Smooth muscle cell (in vitro differentiated cells): ENCODE results near the gene DYRK3. TPM values are rescaled to one million over a fixed set of nuclear protein-coding genes. Genes with fewer than 3 reads are reported as not detected.

Experiments
- DNase-seq: peaks from one replicate; lab custom pipeline; 2025; ENCODE audit not compliant: unreplicated experiment; lab: John Stamatoyannopoulos, UW
- H2AFZ ChIP-seq: fragments of 200-600 bp; sonication (generic); 2 replicates; pipeline ENCODE4 v1.6.0; 2016; ENCODE audit warnings: antibody characterized with exemption, low read depth, mild to moderate bottlenecking
- H3F3A ChIP-seq: fragments of 200-600 bp; sonication (generic); 2 replicates; pipeline ENCODE4 v1.6.0; 2017; ENCODE audit warnings: antibody characterized with exemption, low read depth
- H3K27ac ChIP-seq: fragments of 200-600 bp; sonication (generic); 2 replicates; pipeline ENCODE4 v1.5.1; 2016; ENCODE audit warnings: low read depth, mild to moderate bottlenecking
- H3K27me3 ChIP-seq: fragments of 200-600 bp; sonication (generic); 2 replicates; pipeline ENCODE4 v1.6.1; 2016; ENCODE audit warnings: low read depth, mild to moderate bottlenecking
- H3K36me3 ChIP-seq: fragments of 200-600 bp; sonication (generic); 2 replicates; pipeline ENCODE4 v1.5.1; 2016; ENCODE audit warnings: low read depth
- H3K4me1 ChIP-seq: fragments of 200-600 bp; sonication (generic); 2 replicates; pipeline ENCODE4 v1.5.1; 2016; ENCODE audit warnings: low read depth
- H3K4me2 ChIP-seq: fragments of 200-600 bp; sonication (generic); 2 replicates; pipeline ENCODE4 v1.6.0; 2016; ENCODE audit warnings: mild to moderate bottlenecking
- H3K4me3 ChIP-seq: fragments of 200-600 bp; sonication (generic); 2 replicates; pipeline ENCODE4 v1.5.1; 2016; ENCODE audit warnings: mild to moderate bottlenecking
- H3K79me2 ChIP-seq: fragments of 200-600 bp; sonication (generic); 2 replicates; pipeline ENCODE4 v1.6.0; 2016; ENCODE audit warnings: low read depth, mild to moderate bottlenecking
- H3K9ac ChIP-seq: fragments of 200-600 bp; sonication (generic); 2 replicates; pipeline ENCODE4 v1.6.0; 2016; ENCODE audit warnings: low read depth
- H3K9me3 ChIP-seq: fragments of 200-600 bp; sonication (generic); replicated peaks from 2 replicates; pipeline ENCODE4 v1.5.1; 2016; ENCODE audit warnings: low read depth
- H4K20me1 ChIP-seq: fragments of 200-600 bp; sonication (generic); 2 replicates; pipeline ENCODE4 v1.6.0; 2016; ENCODE audit warnings: low read depth
- WGBS: methylation state at CpG from one replicate; pipeline ENCODE4 v1.1.7; 2016; ENCODE audit warnings: low lambda C conversion rate; 5-methylcytosine and 5-hydroxymethylcytosine counted together
- polyA plus RNA-seq: library from polyadenylated mRNA; unstranded; fragments of >200 nt; fragmentation: Nextera tagmentation; extraction: Ambion mirVana; gene quantifications from 2 replicates; pipeline ENCODE4 v1.2.1, GENCODE V29; 2016
- total RNA-seq: library from RNA; depleted of rRNA; stranded (reverse); fragments of >200 nt; gene quantifications from 2 replicates; pipeline ENCODE4 v1.2.3, GENCODE V29; 2014
- TF ChIP-seq, protein P1 (sequence below): fragments of 200-600 bp; sonication (generic); IDR thresholded peaks from 2 replicates; pipeline ENCODE4 v1.5.1; 2017; ENCODE audit warnings: borderline replicate concordance, mild to moderate bottlenecking, antibody characterized with exemption; ENCODE audit not compliant: insufficient read depth, poor library complexity, severe bottlenecking

Gene DYRK3
- total and polyA plus RNA-seq, 2 experiments from 2014 or later, result 11.1 to 13.7 TPM

- DNase-seq, result peak; percentile 48
- under 1% methylated on average over 42 of the region's 48 CpGs for WGBS
These were observed 50.6 kb downstream of the DYRK3 start for GRCh38 chr1:206685769-206686477.

DNA sequence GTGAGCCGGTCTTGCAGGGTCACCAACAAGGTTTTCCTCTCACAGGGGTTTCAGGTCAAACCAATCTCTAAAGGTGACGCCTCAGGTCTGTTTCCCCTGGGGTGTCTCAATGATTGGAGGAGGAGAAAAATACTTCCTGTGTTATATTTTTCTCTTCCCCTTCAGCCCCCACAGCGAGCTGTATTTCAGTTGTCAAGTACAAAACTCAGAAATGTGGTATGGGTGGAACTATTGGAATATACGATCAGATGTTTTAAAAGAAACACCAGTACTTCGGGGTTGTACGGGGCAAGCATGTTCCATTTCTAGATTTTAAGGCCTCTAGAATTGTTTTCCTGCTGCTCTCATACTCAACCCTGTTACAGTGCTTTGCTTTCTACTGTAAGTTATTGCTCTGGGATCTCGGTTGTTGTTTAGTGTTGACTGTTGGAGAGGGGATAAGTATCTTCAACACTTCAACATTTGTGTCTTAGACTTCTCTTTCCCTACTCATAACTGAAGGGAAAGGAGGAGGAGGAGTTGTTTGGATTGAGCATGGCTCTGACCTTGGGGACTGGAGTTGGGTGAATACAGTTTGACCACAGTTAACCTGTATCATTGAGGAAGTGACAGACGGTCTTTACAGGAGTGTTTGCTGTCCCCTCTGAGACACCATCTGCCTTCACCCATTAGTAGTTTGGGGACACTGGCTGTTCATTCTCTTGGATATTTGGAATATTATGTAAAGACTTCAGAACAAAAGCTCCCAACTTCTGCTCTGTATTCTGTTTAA is 51.3 kb downstream of the DYRK3 start:
- Histone ChIP-seq H3K4me3 (peak overlapping the region; percentile 72), H3K27me3 (peaks cover 10% of the 10 kb centered on the region), H3K4me2 (peak overlapping the region; percentile 100), H3K9me3 (no peaks in the 10 kb centered on the region), H3K79me2 (peaks cover 60% of the 10 kb centered on the region), H3F3A (no peaks in the 10 kb centered on the region), H3K27ac (peak overlapping the region; percentile 91), H3K36me3 (no peaks in the 10 kb centered on the region), H2AFZ (no peak overlapping the region), H3K9ac (peak overlapping the region; percentile 93), H4K20me1 (peaks cover 61% of the 10 kb centered on the region), H3K4me1 (peaks cover 36% of the 10 kb centered on the region)
- 38% methylated on average over 8 of the region's 8 CpGs for WGBS
- TF ChIP-seq, protein P1, sequence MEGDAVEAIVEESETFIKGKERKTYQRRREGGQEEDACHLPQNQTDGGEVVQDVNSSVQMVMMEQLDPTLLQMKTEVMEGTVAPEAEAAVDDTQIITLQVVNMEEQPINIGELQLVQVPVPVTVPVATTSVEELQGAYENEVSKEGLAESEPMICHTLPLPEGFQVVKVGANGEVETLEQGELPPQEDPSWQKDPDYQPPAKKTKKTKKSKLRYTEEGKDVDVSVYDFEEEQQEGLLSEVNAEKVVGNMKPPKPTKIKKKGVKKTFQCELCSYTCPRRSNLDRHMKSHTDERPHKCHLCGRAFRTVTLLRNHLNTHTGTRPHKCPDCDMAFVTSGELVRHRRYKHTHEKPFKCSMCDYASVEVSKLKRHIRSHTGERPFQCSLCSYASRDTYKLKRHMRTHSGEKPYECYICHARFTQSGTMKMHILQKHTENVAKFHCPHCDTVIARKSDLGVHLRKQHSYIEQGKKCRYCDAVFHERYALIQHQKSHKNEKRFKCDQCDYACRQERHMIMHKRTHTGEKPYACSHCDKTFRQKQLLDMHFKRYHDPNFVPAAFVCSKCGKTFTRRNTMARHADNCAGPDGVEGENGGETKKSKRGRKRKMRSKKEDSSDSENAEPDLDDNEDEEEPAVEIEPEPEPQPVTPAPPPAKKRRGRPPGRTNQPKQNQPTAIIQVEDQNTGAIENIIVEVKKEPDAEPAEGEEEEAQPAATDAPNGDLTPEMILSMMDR, result no peak
- DNase-seq, result no peak

More at GRCh38 chr1:206685769-206686477, 50.6 kb downstream of the DYRK3 start:
- H3K36me3 ChIP-seq, result no peaks in the 10 kb centered on the region
- peak overlapping the region; percentile 72 for H3K4me3 ChIP-seq
- H3K4me2 ChIP-seq, result peak overlapping the region; percentile 100
- peak overlapping the region; percentile 91 for H3K27ac ChIP-seq
- peaks cover 54% of the 10 kb centered on the region for H4K20me1 ChIP-seq
- H3F3A ChIP-seq, result no peaks in the 10 kb centered on the region
- peaks cover 52% of the 10 kb centered on the region for H3K79me2 ChIP-seq
- peak overlapping the region; percentile 93 for H3K9ac ChIP-seq
- peaks cover 10% of the 10 kb centered on the region for H3K27me3 ChIP-seq
- TF ChIP-seq, protein P1, result no peak
- H3K4me1 ChIP-seq, result peaks cover 36% of the 10 kb centered on the region
- no peak overlapping the region for H2AFZ ChIP-seq
- H3K9me3 ChIP-seq, result no peaks in the 10 kb centered on the region

GRCh38 chr1:206687251-206687914 is 52.0 kb downstream of the DYRK3 start:
- no peaks in the 10 kb centered on the region for H3F3A ChIP-seq
- H3K27ac ChIP-seq, result peak overlapping the region; percentile 91
- H3K36me3 ChIP-seq, result no peaks in the 10 kb centered on the region
- peak overlapping the region; percentile 100 for H3K4me2 ChIP-seq
- H4K20me1 ChIP-seq, result peaks cover 68% of the 10 kb centered on the region
- peak overlapping the region; percentile 72 for H3K4me3 ChIP-seq
- WGBS, result 53% methylated on average over 7 of the region's 7 CpGs
- H2AFZ ChIP-seq, result no peak overlapping the region
- TF ChIP-seq, protein P1, result no peak
- H3K27me3 ChIP-seq, result peaks cover 10% of the 10 kb centered on the region
- no peaks in the 10 kb centered on the region for H3K9me3 ChIP-seq
- peak overlapping the region; percentile 93 for H3K9ac ChIP-seq
- DNase-seq, result no peak
- peaks cover 36% of the 10 kb centered on the region for H3K4me1 ChIP-seq
- H3K79me2 ChIP-seq, result peaks cover 67% of the 10 kb centered on the region
